Measurements from ENCODE around the gene ZNF652.

ZNF652 gene

DNA sequence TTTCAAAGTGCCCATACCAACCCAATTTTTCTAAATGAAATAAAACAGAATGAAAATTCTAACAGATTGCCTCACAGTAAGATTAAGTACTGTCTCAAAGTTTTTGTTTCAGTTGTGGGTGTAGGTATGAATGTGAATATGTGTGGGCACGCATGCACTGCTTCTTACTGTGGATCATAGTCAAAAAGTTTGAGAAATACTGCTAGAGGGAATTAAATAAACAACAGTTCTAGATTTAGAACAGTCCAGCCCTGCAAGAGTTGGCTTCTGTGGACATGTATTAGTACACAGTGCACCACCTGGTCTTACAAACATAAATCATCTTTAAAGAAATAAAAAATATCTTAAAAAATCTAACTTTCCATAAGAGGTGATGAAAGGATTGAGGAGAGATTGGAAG is 8.4 kb downstream of the ZNF652 start:
- TF ChIP-seq TCF4 (CRISPR knock-in tag; IDR thresholded peaks at IDR 0.05; ENCODE audit: borderline replicate concordance) (no peak), ZC3H10 (CRISPR knock-in tag; IDR thresholded peaks at IDR 0.05) (no peak)
- TF ChIP-seq, protein P1, sequence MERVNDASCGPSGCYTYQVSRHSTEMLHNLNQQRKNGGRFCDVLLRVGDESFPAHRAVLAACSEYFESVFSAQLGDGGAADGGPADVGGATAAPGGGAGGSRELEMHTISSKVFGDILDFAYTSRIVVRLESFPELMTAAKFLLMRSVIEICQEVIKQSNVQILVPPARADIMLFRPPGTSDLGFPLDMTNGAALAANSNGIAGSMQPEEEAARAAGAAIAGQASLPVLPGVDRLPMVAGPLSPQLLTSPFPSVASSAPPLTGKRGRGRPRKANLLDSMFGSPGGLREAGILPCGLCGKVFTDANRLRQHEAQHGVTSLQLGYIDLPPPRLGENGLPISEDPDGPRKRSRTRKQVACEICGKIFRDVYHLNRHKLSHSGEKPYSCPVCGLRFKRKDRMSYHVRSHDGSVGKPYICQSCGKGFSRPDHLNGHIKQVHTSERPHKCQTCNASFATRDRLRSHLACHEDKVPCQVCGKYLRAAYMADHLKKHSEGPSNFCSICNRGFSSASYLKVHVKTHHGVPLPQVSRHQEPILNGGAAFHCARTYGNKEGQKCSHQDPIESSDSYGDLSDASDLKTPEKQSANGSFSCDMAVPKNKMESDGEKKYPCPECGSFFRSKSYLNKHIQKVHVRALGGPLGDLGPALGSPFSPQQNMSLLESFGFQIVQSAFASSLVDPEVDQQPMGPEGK (CRISPR knock-in tag; IDR thresholded peaks at IDR 0.05; ENCODE audit: borderline replicate concordance) = no peak
- TF ChIP-seq, protein P2, sequence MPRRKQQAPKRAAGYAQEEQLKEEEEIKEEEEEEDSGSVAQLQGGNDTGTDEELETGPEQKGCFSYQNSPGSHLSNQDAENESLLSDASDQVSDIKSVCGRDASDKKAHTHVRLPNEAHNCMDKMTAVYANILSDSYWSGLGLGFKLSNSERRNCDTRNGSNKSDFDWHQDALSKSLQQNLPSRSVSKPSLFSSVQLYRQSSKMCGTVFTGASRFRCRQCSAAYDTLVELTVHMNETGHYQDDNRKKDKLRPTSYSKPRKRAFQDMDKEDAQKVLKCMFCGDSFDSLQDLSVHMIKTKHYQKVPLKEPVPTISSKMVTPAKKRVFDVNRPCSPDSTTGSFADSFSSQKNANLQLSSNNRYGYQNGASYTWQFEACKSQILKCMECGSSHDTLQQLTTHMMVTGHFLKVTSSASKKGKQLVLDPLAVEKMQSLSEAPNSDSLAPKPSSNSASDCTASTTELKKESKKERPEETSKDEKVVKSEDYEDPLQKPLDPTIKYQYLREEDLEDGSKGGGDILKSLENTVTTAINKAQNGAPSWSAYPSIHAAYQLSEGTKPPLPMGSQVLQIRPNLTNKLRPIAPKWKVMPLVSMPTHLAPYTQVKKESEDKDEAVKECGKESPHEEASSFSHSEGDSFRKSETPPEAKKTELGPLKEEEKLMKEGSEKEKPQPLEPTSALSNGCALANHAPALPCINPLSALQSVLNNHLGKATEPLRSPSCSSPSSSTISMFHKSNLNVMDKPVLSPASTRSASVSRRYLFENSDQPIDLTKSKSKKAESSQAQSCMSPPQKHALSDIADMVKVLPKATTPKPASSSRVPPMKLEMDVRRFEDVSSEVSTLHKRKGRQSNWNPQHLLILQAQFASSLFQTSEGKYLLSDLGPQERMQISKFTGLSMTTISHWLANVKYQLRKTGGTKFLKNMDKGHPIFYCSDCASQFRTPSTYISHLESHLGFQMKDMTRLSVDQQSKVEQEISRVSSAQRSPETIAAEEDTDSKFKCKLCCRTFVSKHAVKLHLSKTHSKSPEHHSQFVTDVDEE (CRISPR knock-in tag; IDR thresholded peaks at IDR 0.05) = no peak
- no peak for ATAC-seq

DNA sequence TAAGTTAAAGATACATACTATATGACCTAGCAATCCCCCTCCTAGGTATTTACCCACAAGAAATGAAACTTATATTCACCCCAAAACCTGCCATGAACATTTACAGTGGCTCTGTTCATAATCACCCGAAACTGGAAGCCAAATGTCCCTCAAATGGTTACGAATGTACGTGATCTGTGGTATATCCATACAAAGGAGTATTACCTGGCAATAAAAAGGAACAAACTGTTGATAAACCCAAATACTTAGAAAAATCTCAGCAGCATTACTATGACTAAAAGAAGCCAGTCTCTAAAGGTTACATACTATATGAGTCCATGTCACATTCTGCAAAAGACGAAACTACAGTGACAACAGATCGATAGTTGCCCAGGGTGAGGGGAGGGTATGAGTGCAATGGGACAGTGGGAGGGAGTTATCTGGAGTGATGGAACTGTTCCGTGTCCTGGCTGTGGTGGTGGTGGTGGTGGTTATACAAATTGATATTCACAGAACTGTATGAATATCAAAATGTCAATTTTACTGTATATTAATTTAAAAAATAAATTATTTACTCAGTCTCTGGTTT is 9.4 kb downstream of the ZNF652 start:
- no peak for ATAC-seq
- TF ChIP-seq ESRRG (CRISPR knock-in tag; IDR thresholded peaks at IDR 0.05) (no peak), ISL1 (CRISPR knock-in tag; IDR thresholded peaks at IDR 0.05) (no peak), ZNF70 (CRISPR knock-in tag; IDR thresholded peaks at IDR 0.05) (no peak), CSDC2 (CRISPR knock-in tag; IDR thresholded peaks at IDR 0.05) (no peak), TCF4 (CRISPR knock-in tag; IDR thresholded peaks at IDR 0.05; ENCODE audit: borderline replicate concordance) (no peak), ZNF8 (CRISPR knock-in tag; IDR thresholded peaks at IDR 0.05) (peak; percentile 95), ARNTL (CRISPR knock-in tag; IDR thresholded peaks at IDR 0.05; ENCODE audit: borderline replicate concordance, low read depth) (no peak)

DNA sequence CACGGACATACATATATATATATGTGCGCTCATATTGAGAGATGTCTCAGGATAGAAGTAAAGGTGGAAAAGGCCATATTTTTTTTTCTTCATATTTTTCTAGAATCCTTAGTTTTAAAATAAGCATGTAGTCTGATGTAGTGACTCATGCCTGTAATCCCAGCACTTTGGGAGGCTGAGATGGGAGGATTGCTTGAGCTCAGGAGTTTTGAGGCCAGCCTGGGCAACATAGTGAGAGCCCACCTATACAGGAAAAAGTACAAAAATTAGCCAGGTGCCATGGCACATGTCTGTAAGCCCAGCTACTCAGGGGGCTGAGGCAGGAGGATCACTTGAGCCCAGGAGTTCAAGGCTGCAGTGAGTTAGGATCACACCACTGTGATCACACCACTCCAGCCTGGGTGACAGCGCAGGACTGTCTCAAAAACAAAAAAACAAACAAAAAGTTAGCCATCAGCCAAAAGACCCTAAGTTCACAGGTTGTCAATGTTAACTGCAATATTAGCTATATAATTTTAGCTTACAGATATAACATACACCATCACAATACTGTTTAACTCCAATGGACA is 10.4 kb downstream of the ZNF652 start:
- TF ChIP-seq, protein P2 (CRISPR knock-in tag; IDR thresholded peaks at IDR 0.05) = no peak
- TF ChIP-seq ESRRG (CRISPR knock-in tag; IDR thresholded peaks at IDR 0.05) = no peak
- no peak for TF ChIP-seq ZNF8 (CRISPR knock-in tag; IDR thresholded peaks at IDR 0.05)
- TF ChIP-seq TOX (CRISPR knock-in tag; IDR thresholded peaks at IDR 0.05; ENCODE audit: borderline replicate concordance) = no peak
- no peak for TF ChIP-seq ZFP3 (CRISPR knock-in tag; IDR thresholded peaks at IDR 0.05)
- no peak for TF ChIP-seq ZNF70 (CRISPR knock-in tag; IDR thresholded peaks at IDR 0.05)
- no peak for TF ChIP-seq ZC3H10 (CRISPR knock-in tag; IDR thresholded peaks at IDR 0.05)
- TF ChIP-seq ZNF565 (CRISPR knock-in tag; conservative IDR thresholded peaks at IDR 0.05; ENCODE audit: low read depth) = no peak
- TF ChIP-seq BACH2 (CRISPR knock-in tag; IDR thresholded peaks at IDR 0.05; ENCODE audit: borderline replicate concordance) = no peak
- TF ChIP-seq, protein P1 (CRISPR knock-in tag; IDR thresholded peaks at IDR 0.05; ENCODE audit: borderline replicate concordance) = no peak
- TF ChIP-seq ARNTL (CRISPR knock-in tag; IDR thresholded peaks at IDR 0.05; ENCODE audit: borderline replicate concordance, low read depth) = no peak
- no peak for TF ChIP-seq PPARA (CRISPR knock-in tag; IDR thresholded peaks at IDR 0.05; ENCODE audit: borderline replicate concordance)
- TF ChIP-seq OSR1 (CRISPR knock-in tag; IDR thresholded peaks at IDR 0.05) = no peak
- TF ChIP-seq CSDC2 (CRISPR knock-in tag; IDR thresholded peaks at IDR 0.05) = no peak
- TF ChIP-seq, protein P3, sequence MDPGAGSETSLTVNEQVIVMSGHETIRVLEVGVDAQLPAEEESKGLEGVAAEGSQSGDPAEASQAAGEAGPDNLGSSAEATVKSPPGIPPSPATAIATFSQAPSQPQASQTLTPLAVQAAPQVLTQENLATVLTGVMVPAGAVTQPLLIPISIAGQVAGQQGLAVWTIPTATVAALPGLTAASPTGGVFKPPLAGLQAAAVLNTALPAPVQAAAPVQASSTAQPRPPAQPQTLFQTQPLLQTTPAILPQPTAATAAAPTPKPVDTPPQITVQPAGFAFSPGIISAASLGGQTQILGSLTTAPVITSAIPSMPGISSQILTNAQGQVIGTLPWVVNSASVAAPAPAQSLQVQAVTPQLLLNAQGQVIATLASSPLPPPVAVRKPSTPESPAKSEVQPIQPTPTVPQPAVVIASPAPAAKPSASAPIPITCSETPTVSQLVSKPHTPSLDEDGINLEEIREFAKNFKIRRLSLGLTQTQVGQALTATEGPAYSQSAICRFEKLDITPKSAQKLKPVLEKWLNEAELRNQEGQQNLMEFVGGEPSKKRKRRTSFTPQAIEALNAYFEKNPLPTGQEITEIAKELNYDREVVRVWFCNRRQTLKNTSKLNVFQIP (CRISPR knock-in tag; IDR thresholded peaks at IDR 0.05; ENCODE audit: borderline replicate concordance, low read depth) = no peak
- TF ChIP-seq, protein P4, sequence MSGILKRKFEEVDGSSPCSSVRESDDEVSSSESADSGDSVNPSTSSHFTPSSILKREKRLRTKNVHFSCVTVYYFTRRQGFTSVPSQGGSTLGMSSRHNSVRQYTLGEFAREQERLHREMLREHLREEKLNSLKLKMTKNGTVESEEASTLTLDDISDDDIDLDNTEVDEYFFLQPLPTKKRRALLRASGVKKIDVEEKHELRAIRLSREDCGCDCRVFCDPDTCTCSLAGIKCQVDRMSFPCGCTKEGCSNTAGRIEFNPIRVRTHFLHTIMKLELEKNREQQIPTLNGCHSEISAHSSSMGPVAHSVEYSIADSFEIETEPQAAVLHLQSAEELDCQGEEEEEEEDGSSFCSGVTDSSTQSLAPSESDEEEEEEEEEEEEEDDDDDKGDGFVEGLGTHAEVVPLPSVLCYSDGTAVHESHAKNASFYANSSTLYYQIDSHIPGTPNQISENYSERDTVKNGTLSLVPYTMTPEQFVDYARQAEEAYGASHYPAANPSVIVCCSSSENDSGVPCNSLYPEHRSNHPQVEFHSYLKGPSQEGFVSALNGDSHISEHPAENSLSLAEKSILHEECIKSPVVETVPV (CRISPR knock-in tag; IDR thresholded peaks at IDR 0.05) = no peak
- no peak for ATAC-seq
